Left kidney (tissue), 2 donors: ENCODE measurements around the gene CLN6. TPM values are rescaled to one million over a fixed set of nuclear protein-coding genes. Genes with fewer than 3 reads are reported as not detected.
"Not testable (repeated sequence)": the region's sequence is repeated elsewhere in the genome, so short reads cannot be mapped to it uniquely, and the experiment has no call there.

Experiments used
- DNase-seq: peaks from one replicate; pipeline ENCODE4 v3.0.0-alpha.2; 2013
- polyA plus RNA-seq: library from polyadenylated mRNA; unstranded; fragments of 120-200 nt; gene quantifications from one replicate; pipeline ENCODE4 v1.2.1, GENCODE V29; 2013; ENCODE audit not compliant: insufficient read length

The CLN6 gene
- polyA plus RNA-seq, 1 donor = 36.5 TPM

- no peak for DNase-seq
Measured at GRCh38 chr15:68224108-68224507, 5.4 kb downstream of the CLN6 start.

- DNase-seq = no peak
Measured at GRCh38 chr15:68223171-68223570, 6.4 kb downstream of the CLN6 start.

- not testable (repeated sequence) for DNase-seq
Measured at GRCh38 chr15:68222432-68222743, 7.1 kb downstream of the CLN6 start.

- not testable (repeated sequence) for DNase-seq
Measured at GRCh38 chr15:68221530-68222431, 7.7 kb downstream of the CLN6 start.

GRCh38 chr15:68220967-68221366 is 8.6 kb downstream of the CLN6 start:
- DNase-seq = no peak

GRCh38 chr15:68220489-68220888 is 9.0 kb downstream of the CLN6 start:
- no peak for DNase-seq

GRCh38 chr15:68218847-68219798 is 10.4 kb downstream of the CLN6 start:
- DNase-seq = no peak

- no peak for DNase-seq
Measured at GRCh38 chr15:68218331-68218730, 11.2 kb downstream of the CLN6 start.

GRCh38 chr15:68217341-68217740 is 12.2 kb downstream of the CLN6 start:
- no peak for DNase-seq

- DNase-seq = no peak
Measured at GRCh38 chr15:68214838-68215254, 14.7 kb downstream of the CLN6 start.

GRCh38 chr15:68213991-68214837 is 15.3 kb downstream of the CLN6 start:
- DNase-seq = no peak

GRCh38 chr15:68213491-68213845 is 16.1 kb downstream of the CLN6 start:
- DNase-seq = not testable (repeated sequence)

GRCh38 chr15:68211656-68212320 is 17.7 kb downstream of the CLN6 start:
- no peak for DNase-seq

- peak; percentile 52 for DNase-seq
Measured at GRCh38 chr15:68210821-68211655, 18.5 kb downstream of the CLN6 start.

GRCh38 chr15:68210409-68210756 is 19.1 kb downstream of the CLN6 start:
- no peak for DNase-seq

GRCh38 chr15:68209735-68210408 is 19.7 kb downstream of the CLN6 start:
- no peak for DNase-seq

- no peak for DNase-seq
Measured at GRCh38 chr15:68209272-68209671, 20.3 kb downstream of the CLN6 start.

GRCh38 chr15:68208636-68209240 is 20.8 kb downstream of the CLN6 start:
- no peak for DNase-seq

GRCh38 chr15:68208136-68208535 is 21.4 kb downstream of the CLN6 start:
- no peak for DNase-seq
